IMR-90 (cell line): ENCODE results near the gene STON2.

Experiments used
- BHLHE40 ChIP-seq: fragments of 150-350 bp; IDR thresholded peaks from 2 replicates; pipeline ENCODE4 v1.6.1; 2016; ENCODE audit warnings: mild to moderate bottlenecking, low read depth, low read length
- CEBPB ChIP-seq: IDR thresholded peaks from 2 replicates; pipeline ENCODE4 v1.6.1; 2012; ENCODE audit warnings: low read depth, low read length, improper control_type of control experiment
- CHD1 ChIP-seq: IDR thresholded peaks from 2 replicates; pipeline ENCODE4 v1.6.1; 2012; ENCODE audit warnings: low read depth, low read length, improper control_type of control experiment
- CTCF ChIP-seq: conservative IDR thresholded peaks from 2 replicates; pipeline ENCODE4 v1.5.1; 2012; ENCODE audit warnings: mild to moderate bottlenecking, low read depth, low read length, improper control_type of control experiment
- ELK1 ChIP-seq: fragments of 150-350 bp; IDR thresholded peaks from 2 replicates; pipeline ENCODE4 v1.6.1; 2016; ENCODE audit warnings: low read depth, mild to moderate bottlenecking, low read length, moderate library complexity, borderline replicate concordance
- MAFK ChIP-seq: IDR thresholded peaks from 2 replicates; pipeline ENCODE4 v1.6.1; 2012; ENCODE audit warnings: low read depth, low read length, improper control_type of control experiment
- MAZ ChIP-seq: IDR thresholded peaks from 2 replicates; pipeline ENCODE4 v1.6.1; 2012; ENCODE audit warnings: low read depth, mild to moderate bottlenecking, low read length, improper control_type of control experiment, moderate library complexity, borderline replicate concordance
- MXI1 ChIP-seq: IDR thresholded peaks from 2 replicates; pipeline ENCODE4 v1.6.1; 2012; ENCODE audit warnings: low read depth, mild to moderate bottlenecking, low read length, moderate library complexity, borderline replicate concordance
- POLR2A ChIP-seq: IDR thresholded peaks from 2 replicates; pipeline ENCODE4 v1.6.1; 2012; ENCODE audit warnings: mild to moderate bottlenecking, low read depth, low read length
- RAD21 ChIP-seq: IDR thresholded peaks from 2 replicates; pipeline ENCODE4 v1.6.1; 2012; ENCODE audit warnings: low read length, improper control_type of control experiment
- RFX5 ChIP-seq: IDR thresholded peaks from 2 replicates; pipeline ENCODE4 v1.8.0; 2012; ENCODE audit warnings: low read depth, mild to moderate bottlenecking, low read length, moderate library complexity
- SMC3 ChIP-seq: fragments of 150-350 bp; IDR thresholded peaks from 2 replicates; pipeline ENCODE4 v1.6.1; 2016; ENCODE audit warnings: low read depth, mild to moderate bottlenecking, antibody characterized with exemption, low read length, moderate library complexity
- USF2 ChIP-seq: fragments of 150-350 bp; IDR thresholded peaks from 2 replicates; pipeline ENCODE4 v1.6.1; 2017; ENCODE audit warnings: mild to moderate bottlenecking, antibody characterized with exemption, low read length, low read depth

GRCh38 chr14:81302638-81303037 lies 97.5 kb downstream of the STON2 start:
- TF ChIP-seq CEBPB = no peak
- no peak for TF ChIP-seq MAZ
- TF ChIP-seq CTCF = no peak
- TF ChIP-seq POLR2A = no peak
- no peak for TF ChIP-seq BHLHE40
- TF ChIP-seq RAD21 = no peak
- no peak for TF ChIP-seq MAFK
- TF ChIP-seq USF2 = no peak
- no peak for TF ChIP-seq ELK1
- no peak for TF ChIP-seq RFX5
- TF ChIP-seq SMC3 = no peak
- no peak for TF ChIP-seq MXI1
- TF ChIP-seq CHD1 = no peak
